ENCODE measurements around the gene TCP11X2. TPM values are rescaled to one million over a fixed set of nuclear protein-coding genes. Genes with fewer than 3 reads are reported as not detected.
"Not testable (repeated sequence)": the region's sequence is repeated elsewhere in the genome, so short reads cannot be mapped to it uniquely, and the experiment has no call there.

TCP11X2 gene
- total and polyA plus RNA-seq, 2 of the 4 experiments (the other 2 are of a cell fraction): not detected

DNA sequence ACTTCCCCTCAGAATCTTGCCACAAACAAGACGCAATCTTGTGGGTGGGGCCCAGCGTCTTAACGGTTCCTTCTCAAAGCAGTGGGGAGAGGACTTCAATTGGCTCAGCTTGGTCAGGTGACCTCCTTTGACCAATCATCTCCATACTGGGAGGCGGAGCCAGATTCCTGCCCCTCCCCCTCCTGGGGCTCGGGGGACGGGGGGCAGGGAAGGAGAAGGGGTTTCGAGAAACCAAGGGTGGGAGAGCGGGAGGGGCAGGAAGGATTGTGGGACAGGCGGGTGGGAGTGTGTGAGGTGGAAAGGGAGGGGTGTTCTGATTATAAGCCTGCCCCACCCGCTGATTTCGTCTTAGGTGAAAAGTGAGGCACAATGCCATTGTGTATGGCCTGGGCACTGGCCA is 31.7 kb downstream of the TCP11X2 start, which contains the start of gene NXF2B:
NXF2B (minus strand) TSS at position 101 of the 400 bp plus-strand sequence. CDS start 59,972 bp downstream, outside the sequence.
- H3K4me2 ChIP-seq (ENCODE audit: low read depth, low read length); dilution Hi-C loops (cut with HindIII; ENCODE audit: low sequenced_read_pairs, unreplicated experiment); H3K79me1 ChIP-seq (ENCODE audit: low read depth in 1 of 2, low read length in 2 of 2): not testable (repeated sequence)

DNA sequence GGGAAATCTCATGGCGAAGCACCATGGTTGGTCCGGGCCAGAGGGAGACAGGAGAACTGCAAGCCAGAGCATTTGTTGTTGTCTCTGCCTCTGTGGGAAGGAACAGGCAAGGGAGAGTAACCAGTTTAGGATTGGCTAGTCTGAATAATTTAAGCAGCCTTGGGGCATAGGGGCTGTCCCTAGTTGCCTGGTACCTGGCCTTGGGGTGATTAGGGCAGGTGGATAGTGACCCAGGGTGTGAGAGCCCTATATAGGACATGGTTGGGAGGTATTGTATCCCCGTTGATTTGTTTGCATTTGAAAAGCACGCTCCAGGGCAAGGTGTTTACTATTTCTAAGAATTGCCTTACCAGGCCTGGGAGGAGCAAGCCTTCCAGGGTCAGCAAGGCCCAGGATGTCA is 57.1 kb downstream of the TCP11X2 start:
- H2AK9ac ChIP-seq (replicated peaks; ENCODE audit: low read depth, low read length, poor library complexity); DNase-seq; H3K23ac ChIP-seq (ENCODE audit: low read depth, low read length); H3K27ac ChIP-seq (ENCODE audit: insufficient read depth, low read length); H3K56ac ChIP-seq (ENCODE audit: extremely low read depth, insufficient read depth, low read length); H2AFZ ChIP-seq (replicated peaks; ENCODE audit: low read length, poor library complexity); H4K5ac ChIP-seq (ENCODE audit: low read depth, low read length); POLR2A ChIA-PET (ENCODE audit: unreplicated experiment); H4K20me1 ChIP-seq (ENCODE audit: insufficient read depth, low read length); ATAC-seq (ENCODE audit: low read depth); H3K9me1 ChIP-seq (ENCODE audit: insufficient read depth, low read length); H3K9ac ChIP-seq (ENCODE audit: low read depth, low read length); H3K9me3 ChIP-seq (ENCODE audit: control insufficient read depth, insufficient read depth, low read length); H4K8ac ChIP-seq (ENCODE audit: low read depth in 2 of 2, low read length in 2 of 2); H3K14ac ChIP-seq (replicated peaks; ENCODE audit: low read depth, low read length); H3K36me3 ChIP-seq (ENCODE audit: control insufficient read depth, insufficient read depth, low read length); H3K18ac ChIP-seq (ENCODE audit: low read depth, low read length); dilution Hi-C loops (cut with HindIII; ENCODE audit: low sequenced_read_pairs, unreplicated experiment); H2BK15ac ChIP-seq (ENCODE audit: low read depth, low read length); H3K27me3 ChIP-seq (ENCODE audit: control insufficient read depth, insufficient read depth, low read length); H3K4ac ChIP-seq (ENCODE audit: low read depth, low read length); H3K4me3 ChIP-seq (ENCODE audit: insufficient read depth, low read depth, low read length); H2BK5ac ChIP-seq (ENCODE audit: low read depth, low read length, poor library complexity, severe bottlenecking); in situ Hi-C loops (cut with MboI; ENCODE audit: low sequenced_read_pairs); H2AK5ac ChIP-seq (ENCODE audit: low read depth, low read length); intact Hi-C loops (cut with micrococcal nuclease); H2BK20ac ChIP-seq (ENCODE audit: low read depth, low read length); H3K4me1 ChIP-seq (ENCODE audit: control insufficient read depth, insufficient read depth, low read length); H2BK120ac ChIP-seq (ENCODE audit: low read depth, low read length); H3K4me2 ChIP-seq (ENCODE audit: low read depth, low read length); H4K91ac ChIP-seq (ENCODE audit: insufficient read depth, low read depth, low read length); BruUV-seq (replicated peaks); H3K79me1 ChIP-seq (ENCODE audit: low read depth in 1 of 2, low read length in 2 of 2); CTCF ChIA-PET: not testable (repeated sequence)
- no CpG with 5 or more reads among the region's 4 CpGs for WGBS, 2 experiments (ENCODE audit: extremely low coverage in 2 of 2, insufficient read length in 1 of 2)

More for the DNA sequence above, 31.7 kb downstream of the TCP11X2 start, which contains the start of gene NXF2B:
- BruUV-seq (replicated peaks); H4K5ac ChIP-seq (ENCODE audit: low read depth, low read length); H4K20me1 ChIP-seq (ENCODE audit: insufficient read depth, low read length); H2AK9ac ChIP-seq (replicated peaks; ENCODE audit: low read depth, low read length, poor library complexity); ATAC-seq (ENCODE audit: low read depth); H3K9me1 ChIP-seq (ENCODE audit: insufficient read depth, low read length); H2AK5ac ChIP-seq (ENCODE audit: low read depth, low read length); intact Hi-C loops (cut with micrococcal nuclease); CTCF ChIA-PET; H2BK120ac ChIP-seq (ENCODE audit: low read depth, low read length); in situ Hi-C loops (cut with MboI; ENCODE audit: low sequenced_read_pairs); H4K91ac ChIP-seq (ENCODE audit: insufficient read depth, low read depth, low read length); H3K4me3 ChIP-seq (ENCODE audit: insufficient read depth, low read depth, low read length); H2AFZ ChIP-seq (replicated peaks; ENCODE audit: low read length, poor library complexity); H3K27me3 ChIP-seq (ENCODE audit: control insufficient read depth, insufficient read depth, low read length); H2BK15ac ChIP-seq (ENCODE audit: low read depth, low read length); H3K36me3 ChIP-seq (ENCODE audit: control insufficient read depth, insufficient read depth, low read length); H3K14ac ChIP-seq (replicated peaks; ENCODE audit: low read depth, low read length); H4K8ac ChIP-seq (ENCODE audit: low read depth in 2 of 2, low read length in 2 of 2); H3K27ac ChIP-seq (ENCODE audit: insufficient read depth, low read length); H3K4ac ChIP-seq (ENCODE audit: low read depth, low read length); H3K18ac ChIP-seq (ENCODE audit: low read depth, low read length); H3K4me1 ChIP-seq (ENCODE audit: control insufficient read depth, insufficient read depth, low read length); POLR2A ChIA-PET (ENCODE audit: unreplicated experiment); H3K9ac ChIP-seq (ENCODE audit: low read depth, low read length); H2BK5ac ChIP-seq (ENCODE audit: low read depth, low read length, poor library complexity, severe bottlenecking); H2BK20ac ChIP-seq (ENCODE audit: low read depth, low read length); H3K9me3 ChIP-seq (ENCODE audit: control insufficient read depth, insufficient read depth, low read length); H3K56ac ChIP-seq (ENCODE audit: extremely low read depth, insufficient read depth, low read length); DNase-seq; H3K23ac ChIP-seq (ENCODE audit: low read depth, low read length): not testable (repeated sequence)
- WGBS, 2 experiments (ENCODE audit: extremely low coverage in 2 of 2, insufficient read length in 1 of 2): no CpG with 5 or more reads among the region's 11 CpGs
